Thymus (tissue), 11 donors: ENCODE measurements around the gene TPST1. TPM values are rescaled to one million over a fixed set of nuclear protein-coding genes. Genes with fewer than 3 reads are reported as not detected.

Experiments used
- DNase-seq, 9 donors: peaks; one replicate each; pipeline ENCODE4 v3.0.0-alpha.2; 2013; ENCODE audit warnings: low spot score in 9 of 9, low read depth in 6 of 9, missing footprints in 1 of 9
- H3K27ac ChIP-seq, 2 donors: one replicate each; pipeline ENCODE4 v1.5.1; 2013; ENCODE audit warnings: control low read depth in 1 of 2, low read depth in 1 of 2, low read length in 1 of 2, mild to moderate bottlenecking in 1 of 2, moderate library complexity in 1 of 2
- H3K27me3 ChIP-seq, 2 donors: one replicate each; pipeline ENCODE4 v1.5.1; 2013; ENCODE audit warnings: low read length in 1 of 2; ENCODE audit not compliant: control insufficient read depth in 2 of 2, insufficient read depth in 1 of 2
- H3K36me3 ChIP-seq, 2 donors: one replicate each; pipeline ENCODE4 v1.5.1; 2013; ENCODE audit warnings: low read length in 1 of 2, mild to moderate bottlenecking in 1 of 2, moderate library complexity in 1 of 2; ENCODE audit not compliant: control insufficient read depth in 2 of 2, insufficient read depth in 2 of 2
- H3K4me1 ChIP-seq, 2 donors: one replicate each; pipeline ENCODE4 v1.5.1; 2013; ENCODE audit warnings: low read length in 2 of 2; ENCODE audit not compliant: control insufficient read depth in 2 of 2, insufficient read depth in 2 of 2
- H3K4me3 ChIP-seq, 2 donors: one replicate each; pipeline ENCODE4 v1.5.1; 2013; ENCODE audit warnings: low read length in 2 of 2, control low read depth in 1 of 2, mild to moderate bottlenecking in 1 of 2
- H3K9me3 ChIP-seq, 2 donors: one replicate each; pipeline ENCODE4 v1.5.1; 2013; ENCODE audit warnings: low read length in 1 of 2, mild to moderate bottlenecking in 1 of 2; ENCODE audit not compliant: control insufficient read depth in 2 of 2, insufficient read depth in 1 of 2
- WGBS: extraction: QIAGEN DNeasy Blood & Tissue Kit; methylation state at CpG from one replicate; pipeline ENCODE4 v1.1.7; 2013; 5-methylcytosine and 5-hydroxymethylcytosine counted together
- polyA plus RNA-seq: library from polyadenylated mRNA; stranded (reverse); fragments of 200-250 nt; gene quantifications from one replicate; pipeline ENCODE4 v1.2.3, GENCODE V29; 2013
- total RNA-seq: library from RNA; stranded (reverse); fragments of 120-200 nt; gene quantifications from one replicate; pipeline ENCODE4 v1.2.4, GENCODE V29; 2013
- donor health status: healthy.

The TPST1 gene
- total and polyA plus RNA-seq, 2 donors = 4.7 to 5.8 TPM

- Histone ChIP-seq H3K27me3 (peaks cover 2 to 12% of the 10 kb centered on the region in 2 donors), H3K4me1 (no peaks in the 10 kb centered on the region), H3K4me3 (no peak overlapping the region), H3K27ac (no peak overlapping the region), H3K9me3 (no peaks in the 10 kb centered on the region), H3K36me3 (no peaks in the 10 kb centered on the region)
- WGBS = 95% methylated on average over 4 of the region's 4 CpGs
- DNase-seq = no peak
Observed at GRCh38 chr7:66198956-66199355, 6.2 kb upstream of the TPST1 start.

GRCh38 chr7:66202441-66202840 is 2.7 kb upstream of the TPST1 start:
- H3K9me3 ChIP-seq = no peaks in the 10 kb centered on the region

GRCh38 chr7:66205741-66206090 is 582 bp downstream of the TPST1 start:
- Histone ChIP-seq H3K27ac (no peak overlapping the region), H3K4me1 (peaks cover 6 to 12% of the 10 kb centered on the region in 2 donors), H3K36me3 (no peaks in the 10 kb centered on the region), H3K4me3 (peak overlapping the region; percentile 37 to 68), H3K9me3 (no peaks in the 10 kb centered on the region), H3K27me3 (peaks cover 14 to 42% of the 10 kb centered on the region in 2 donors)
- no peak for DNase-seq
- 13% methylated on average over 22 of the region's 22 CpGs for WGBS

More at GRCh38 chr7:66202441-66202840, 2.7 kb upstream of the TPST1 start:
- H3K27ac ChIP-seq = no peak overlapping the region
- H3K4me1 ChIP-seq = peaks cover 6 to 12% of the 10 kb centered on the region in 2 donors
- peaks cover 14 to 42% of the 10 kb centered on the region in 2 donors for H3K27me3 ChIP-seq
- no peak overlapping the region for H3K4me3 ChIP-seq
- WGBS = 31% methylated on average over 8 of the region's 8 CpGs
- DNase-seq = no peak
- H3K36me3 ChIP-seq = no peaks in the 10 kb centered on the region

GRCh38 chr7:66206119-66206933 is 1.2 kb downstream of the TPST1 start:
- DNase-seq = no peak
- H3K9me3 ChIP-seq = no peaks in the 10 kb centered on the region
- H3K36me3 ChIP-seq = no peaks in the 10 kb centered on the region
- H3K4me1 ChIP-seq = peaks cover 6 to 12% of the 10 kb centered on the region in 2 donors
- H3K27me3 ChIP-seq = peaks cover 14 to 42% of the 10 kb centered on the region in 2 donors
- H3K4me3 ChIP-seq = peak overlapping the region in 1 of 2 donors; percentile 37
- no peak overlapping the region for H3K27ac ChIP-seq
- 80% methylated on average over 12 of the region's 12 CpGs for WGBS

- Histone ChIP-seq H3K4me1 (peaks cover 6 to 12% of the 10 kb centered on the region in 2 donors), H3K9me3 (no peaks in the 10 kb centered on the region), H3K27ac (no peak overlapping the region), H3K27me3 (peaks cover 14 to 42% of the 10 kb centered on the region in 2 donors), H3K4me3 (no peak overlapping the region), H3K36me3 (no peaks in the 10 kb centered on the region)
- WGBS = 17% methylated on average over 5 of the region's 5 CpGs
- no peak for DNase-seq
Observed at GRCh38 chr7:66206934-66207240, 1.8 kb downstream of the TPST1 start.

- Histone ChIP-seq H3K4me1 (peaks cover 6 to 12% of the 10 kb centered on the region in 2 donors), H3K36me3 (no peaks in the 10 kb centered on the region), H3K9me3 (no peaks in the 10 kb centered on the region), H3K27me3 (peaks cover 14 to 39% of the 10 kb centered on the region in 2 donors), H3K27ac (no peak overlapping the region), H3K4me3 (no peak overlapping the region)
- 3% methylated on average over 3 of the region's 3 CpGs for WGBS
- DNase-seq = no peak
Observed at GRCh38 chr7:66207540-66207939, 2.4 kb downstream of the TPST1 start.

- H3K9me3 ChIP-seq = no peaks in the 10 kb centered on the region
- H3K4me1 ChIP-seq = peaks cover 0 to 2% of the 10 kb centered on the region in 2 donors
- 93% methylated on average over 5 of the region's 5 CpGs for WGBS
- no peak overlapping the region for H3K27ac ChIP-seq
- DNase-seq = no peak
- no peak overlapping the region for H3K4me3 ChIP-seq
- peaks cover 0 to 6% of the 10 kb centered on the region in 2 donors for H3K27me3 ChIP-seq
- H3K36me3 ChIP-seq = no peaks in the 10 kb centered on the region
Observed at GRCh38 chr7:66211429-66211828, 6.3 kb downstream of the TPST1 start.

- Histone ChIP-seq H3K27me3 (no peaks in the 10 kb centered on the region), H3K9me3 (no peaks in the 10 kb centered on the region), H3K36me3 (no peaks in the 10 kb centered on the region), H3K4me1 (no peaks in the 10 kb centered on the region), H3K27ac (no peak overlapping the region), H3K4me3 (no peak overlapping the region)
- DNase-seq = no peak
- WGBS = 98% methylated on average over 6 of the region's 6 CpGs
Observed at GRCh38 chr7:66213637-66214036, 8.5 kb downstream of the TPST1 start.

- no peaks in the 10 kb centered on the region for H3K4me1 ChIP-seq
- H3K27me3 ChIP-seq = no peaks in the 10 kb centered on the region
- H3K4me3 ChIP-seq = no peak overlapping the region
- DNase-seq = no peak
- no peak overlapping the region for H3K27ac ChIP-seq
- no peaks in the 10 kb centered on the region for H3K36me3 ChIP-seq
- 96% methylated on average over 4 of the region's 4 CpGs for WGBS
- no peaks in the 10 kb centered on the region for H3K9me3 ChIP-seq
Observed at GRCh38 chr7:66216687-66217086, 11.6 kb downstream of the TPST1 start.
